Skeletal muscle satellite cell (primary cell): Measurements from ENCODE around the gene PRAF2. TPM values are rescaled to one million over a fixed set of nuclear protein-coding genes. Genes with fewer than 3 reads are reported as not detected.

Source experiments
- H3K27me3 ChIP-seq: 2 replicates; pipeline ENCODE4 v1.7.0; 2013; ENCODE audit warnings: low read length; ENCODE audit not compliant: control insufficient read depth, insufficient read depth
- H3K36me3 ChIP-seq: 2 replicates; pipeline ENCODE4 v1.7.0; 2013; ENCODE audit warnings: mild to moderate bottlenecking, control low read depth, low read length; ENCODE audit not compliant: insufficient read depth
- H3K4me1 ChIP-seq: 2 replicates; pipeline ENCODE4 v1.7.0; 2013; ENCODE audit warnings: low read length; ENCODE audit not compliant: control insufficient read depth, insufficient read depth
- H3K4me2 ChIP-seq: 2 replicates; pipeline ENCODE4 v1.7.0; 2013; ENCODE audit warnings: mild to moderate bottlenecking, low read length
- H3K4me3 ChIP-seq: 2 replicates; pipeline ENCODE4 v1.7.0; 2013; ENCODE audit warnings: low read length
- H3K9ac ChIP-seq: 2 replicates; pipeline ENCODE4 v1.7.0; 2013; ENCODE audit warnings: mild to moderate bottlenecking, low read depth, low read length, moderate library complexity
- H3K9me3 ChIP-seq: replicated peaks from 2 replicates; pipeline ENCODE4 v1.7.0; 2013; ENCODE audit warnings: mild to moderate bottlenecking, control low read depth, low read length
- total RNA-seq: library from RNA; depleted of rRNA; stranded (reverse); fragments of >200 nt; gene quantifications from 2 replicates; pipeline ENCODE4 v1.2.3, GENCODE V29; 2012; rRNA removed

The PRAF2 gene
- 16.2 and 19.2 TPM in 2 replicates for total RNA-seq

DNA sequence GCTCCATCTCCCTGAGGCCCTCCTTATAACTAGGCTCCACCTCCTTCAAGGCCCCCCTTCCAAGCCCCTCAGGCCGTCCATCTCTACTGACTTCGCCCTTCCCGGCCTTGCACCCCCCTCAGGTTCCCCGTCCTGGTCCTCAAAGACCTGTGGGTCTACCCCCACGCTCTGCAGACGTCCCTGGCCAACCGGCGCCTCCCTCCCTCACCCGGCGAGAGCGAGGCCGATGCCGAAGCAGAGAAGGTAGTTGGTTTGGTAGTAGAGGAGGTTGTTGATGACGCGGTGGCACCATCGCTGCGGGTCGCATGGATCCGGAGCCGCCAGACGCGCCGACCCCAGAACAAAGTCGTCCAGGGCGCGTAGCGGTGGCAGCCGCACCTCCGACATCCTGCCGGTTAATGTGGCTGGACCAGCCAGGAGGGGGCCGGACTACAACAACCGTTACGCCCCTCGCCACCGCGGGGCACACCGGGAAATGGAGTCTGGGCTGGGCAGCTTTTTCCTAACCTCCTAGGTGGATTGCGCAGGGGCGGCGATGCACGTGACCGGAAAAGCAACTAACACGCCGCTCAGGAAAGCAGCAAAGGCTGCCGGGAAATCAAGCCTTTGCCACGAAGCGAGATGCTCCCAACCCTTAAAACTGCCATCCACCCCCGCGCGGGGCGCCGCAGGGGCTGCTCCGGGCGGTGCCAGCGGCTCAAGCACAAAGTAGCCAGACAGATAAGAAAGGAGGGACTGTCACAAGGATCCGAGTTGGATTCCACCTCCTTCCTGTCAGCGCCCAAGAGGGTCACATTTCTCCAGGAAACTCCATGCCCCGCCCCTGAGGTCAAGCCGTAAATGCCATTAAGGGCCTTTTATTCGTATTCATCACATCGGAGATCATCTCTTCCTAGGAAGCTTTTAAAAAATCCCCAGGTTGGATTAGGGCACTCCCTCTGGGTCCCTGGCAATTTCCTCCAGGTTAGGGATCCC is at the start of gene PRAF2:
Gene PRAF2 (minus strand): TSS at position 402 of the 975 bp plus-strand sequence. CDS start 15 bp downstream, at position 387.
- Histone ChIP-seq H3K4me2 (peak within 1 kb of the TSS; percentile 91), H3K27me3 (no peaks in the 10 kb centered on the region), H3K4me1 (peaks cover 12% of the 10 kb centered on the region), H3K9me3 (no peaks in the 10 kb centered on the region), H3K9ac (peak within 1 kb of the TSS; percentile 74), H3K4me3 (peak within 1 kb of the TSS; percentile 80), H3K36me3 (peaks cover 16% of the 10 kb centered on the region)

GRCh38 chrX:49122499-49122898 is 48.7 kb upstream of the PRAF2 start:
- Histone ChIP-seq H3K4me2 (peak overlapping the region; percentile 79), H3K9me3 (no peaks in the 10 kb centered on the region), H3K27me3 (no peaks in the 10 kb centered on the region), H3K4me1 (no peaks in the 10 kb centered on the region), H3K4me3 (peak overlapping the region; percentile 81), H3K9ac (peak overlapping the region; percentile 93), H3K36me3 (peaks cover 4% of the 10 kb centered on the region)

DNA sequence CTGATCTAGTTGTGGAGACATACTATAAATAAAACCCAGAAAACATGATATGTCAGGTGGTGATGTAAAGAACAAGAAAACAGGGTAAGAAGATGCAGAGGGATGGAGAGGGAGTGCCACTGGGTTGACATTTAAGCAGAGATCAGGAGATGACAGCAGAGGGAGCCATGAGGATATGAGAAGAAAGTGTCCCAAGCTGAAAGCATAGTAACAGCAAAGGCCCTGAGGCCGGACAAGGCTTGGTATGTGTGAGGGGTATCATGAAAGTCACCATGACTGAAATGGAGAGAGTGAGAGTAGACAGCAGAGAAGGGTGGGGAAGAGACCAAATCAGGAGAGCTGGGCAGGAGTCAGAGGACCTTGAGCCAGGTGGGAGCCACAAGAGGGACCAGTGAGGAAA is 46.3 kb upstream of the PRAF2 start:
- no peak overlapping the region for H3K4me3 ChIP-seq
- H3K4me1 ChIP-seq = no peaks in the 10 kb centered on the region
- H3K9me3 ChIP-seq = no peaks in the 10 kb centered on the region
- H3K27me3 ChIP-seq = no peaks in the 10 kb centered on the region
- H3K4me2 ChIP-seq = no peak overlapping the region
- peaks cover 21% of the 10 kb centered on the region for H3K36me3 ChIP-seq
- no peak overlapping the region for H3K9ac ChIP-seq

- Histone ChIP-seq H3K9me3 (no peaks in the 10 kb centered on the region), H3K9ac (no peak overlapping the region), H3K4me1 (no peaks in the 10 kb centered on the region), H3K36me3 (peaks cover 31% of the 10 kb centered on the region), H3K27me3 (no peaks in the 10 kb centered on the region), H3K4me2 (no peak overlapping the region), H3K4me3 (no peak overlapping the region)
Measured at GRCh38 chrX:49117581-49117980, 43.8 kb upstream of the PRAF2 start.

GRCh38 chrX:49116716-49117115 is 42.9 kb upstream of the PRAF2 start:
- Histone ChIP-seq H3K27me3 (no peaks in the 10 kb centered on the region), H3K9me3 (no peaks in the 10 kb centered on the region), H3K4me3 (no peak overlapping the region), H3K4me1 (no peaks in the 10 kb centered on the region), H3K4me2 (no peak overlapping the region), H3K9ac (no peak overlapping the region), H3K36me3 (peaks cover 39% of the 10 kb centered on the region)

DNA sequence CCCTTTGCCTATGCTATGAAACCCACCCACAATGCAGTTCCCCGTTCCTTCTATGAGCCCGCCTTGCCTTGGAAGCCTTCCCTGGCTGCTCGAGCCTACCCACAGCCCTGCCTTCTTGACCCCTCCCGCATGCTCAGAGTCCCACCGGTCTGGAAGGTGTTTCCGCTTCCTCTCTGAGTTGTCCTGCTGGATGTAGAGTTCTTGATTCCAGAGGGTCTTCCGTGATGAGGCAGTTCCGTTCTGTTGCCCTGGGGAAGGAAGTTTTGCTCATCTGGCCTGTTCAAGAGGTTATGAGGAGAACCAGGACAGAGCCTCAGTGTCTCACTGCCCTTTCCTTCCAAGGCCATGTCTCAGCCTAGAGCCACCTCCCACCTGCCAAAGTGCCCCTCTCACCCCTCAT is 42.3 kb upstream of the PRAF2 start:
- H3K4me3 ChIP-seq = no peak overlapping the region
- H3K4me2 ChIP-seq = no peak overlapping the region
- no peaks in the 10 kb centered on the region for H3K9me3 ChIP-seq
- H3K36me3 ChIP-seq = peaks cover 39% of the 10 kb centered on the region
- H3K27me3 ChIP-seq = no peaks in the 10 kb centered on the region
- no peak overlapping the region for H3K9ac ChIP-seq
- H3K4me1 ChIP-seq = no peaks in the 10 kb centered on the region

- H3K36me3 ChIP-seq = peaks cover 37% of the 10 kb centered on the region
- H3K9ac ChIP-seq = no peak overlapping the region
- H3K27me3 ChIP-seq = no peaks in the 10 kb centered on the region
- H3K4me2 ChIP-seq = no peak overlapping the region
- H3K4me1 ChIP-seq = no peaks in the 10 kb centered on the region
- H3K9me3 ChIP-seq = no peaks in the 10 kb centered on the region
- no peak overlapping the region for H3K4me3 ChIP-seq
Measured at GRCh38 chrX:49111791-49112190, 38.0 kb upstream of the PRAF2 start.

DNA sequence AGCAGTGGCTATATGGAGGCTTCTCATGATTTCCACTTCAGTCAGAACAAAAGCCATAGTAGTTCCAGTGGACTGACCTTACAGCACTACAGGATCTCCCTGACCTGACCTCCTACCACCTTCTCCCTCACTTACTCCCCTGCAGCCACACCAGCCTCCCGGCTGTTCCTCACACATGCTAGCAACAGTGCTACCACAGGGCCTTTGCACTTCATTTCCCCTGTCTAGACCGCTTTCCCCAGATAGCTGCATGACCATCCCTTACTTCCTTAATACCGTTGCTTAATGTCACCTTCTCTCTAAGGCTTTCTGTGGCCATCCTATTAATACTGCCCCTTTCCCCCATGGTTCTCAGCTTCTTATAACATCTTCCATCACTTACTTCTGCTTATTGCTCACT is 36.6 kb upstream of the PRAF2 start:
- H3K4me3 ChIP-seq = no peak overlapping the region
- H3K9ac ChIP-seq = no peak overlapping the region
- peaks cover 24% of the 10 kb centered on the region for H3K36me3 ChIP-seq
- H3K4me2 ChIP-seq = no peak overlapping the region
- no peaks in the 10 kb centered on the region for H3K4me1 ChIP-seq
- no peaks in the 10 kb centered on the region for H3K9me3 ChIP-seq
- no peaks in the 10 kb centered on the region for H3K27me3 ChIP-seq

DNA sequence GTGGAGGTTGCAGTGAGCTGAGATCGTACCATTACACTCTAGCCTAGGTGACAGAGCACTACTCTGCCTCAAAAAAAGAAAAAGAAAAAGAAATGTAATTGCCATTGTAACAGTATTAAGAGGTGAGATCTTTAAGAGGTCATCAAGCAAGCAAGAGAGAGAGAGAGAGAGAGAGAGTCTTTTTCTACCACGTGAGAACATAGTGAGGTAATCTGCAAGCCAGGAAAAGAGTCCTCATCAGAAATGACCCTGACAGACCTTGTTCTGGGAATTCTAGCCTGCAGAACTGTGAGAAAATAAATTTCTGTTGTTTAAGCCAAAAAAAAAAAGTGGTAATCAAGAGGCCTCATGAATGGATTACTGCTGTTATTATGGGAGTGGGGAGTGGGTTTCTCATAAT is 34.8 kb upstream of the PRAF2 start:
- H3K4me2 ChIP-seq = no peak overlapping the region
- H3K27me3 ChIP-seq = no peaks in the 10 kb centered on the region
- H3K9me3 ChIP-seq = no peaks in the 10 kb centered on the region
- no peak overlapping the region for H3K9ac ChIP-seq
- peaks cover 21% of the 10 kb centered on the region for H3K36me3 ChIP-seq
- H3K4me3 ChIP-seq = no peak overlapping the region
- no peaks in the 10 kb centered on the region for H3K4me1 ChIP-seq

DNA sequence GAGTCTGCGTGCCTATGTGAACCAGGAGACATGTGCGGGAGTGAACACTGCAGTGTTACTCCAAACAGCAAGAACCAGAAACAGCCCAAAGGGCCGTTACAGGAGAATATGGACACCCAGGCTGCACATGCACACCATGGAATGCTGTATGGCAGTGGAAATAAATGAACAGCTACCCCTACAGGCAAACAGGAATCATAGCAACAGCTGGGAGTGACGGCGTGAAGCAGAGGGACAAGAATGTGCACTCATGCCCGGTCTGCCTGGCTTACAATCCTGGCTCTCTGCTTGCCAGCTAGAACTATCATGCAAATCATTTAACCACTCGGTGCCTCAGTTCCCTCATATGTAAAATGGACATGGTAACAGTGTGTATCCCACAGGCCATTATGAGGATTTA is 33.1 kb upstream of the PRAF2 start:
- Histone ChIP-seq H3K27me3 (no peaks in the 10 kb centered on the region), H3K36me3 (peaks cover 7% of the 10 kb centered on the region), H3K4me2 (no peak overlapping the region), H3K4me1 (no peaks in the 10 kb centered on the region), H3K9ac (no peak overlapping the region), H3K9me3 (no peaks in the 10 kb centered on the region), H3K4me3 (no peak overlapping the region)

DNA sequence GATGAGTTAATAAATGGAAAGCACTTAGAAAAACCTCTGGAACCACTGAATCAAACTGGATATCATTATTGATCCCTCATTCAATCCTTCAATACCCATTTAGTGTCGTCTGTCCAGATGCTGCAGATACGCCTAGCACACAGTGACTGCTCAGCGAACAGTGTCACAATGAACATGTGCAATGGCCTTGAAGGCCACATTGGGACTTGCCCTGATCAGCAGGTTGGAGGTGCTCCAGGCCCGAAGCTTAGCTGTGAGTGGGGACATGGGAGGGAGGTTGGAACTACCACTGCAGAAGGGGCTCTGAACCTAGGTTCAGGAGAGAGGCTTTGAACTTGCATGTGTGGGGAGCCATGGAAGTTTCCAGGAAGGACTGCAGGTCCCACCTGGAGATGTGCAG is 32.5 kb upstream of the PRAF2 start:
- H3K27me3 ChIP-seq = no peaks in the 10 kb centered on the region
- H3K4me2 ChIP-seq = no peak overlapping the region
- no peaks in the 10 kb centered on the region for H3K9me3 ChIP-seq
- H3K9ac ChIP-seq = no peak overlapping the region
- H3K36me3 ChIP-seq = peaks cover 5% of the 10 kb centered on the region
- H3K4me3 ChIP-seq = no peak overlapping the region
- peaks cover 3% of the 10 kb centered on the region for H3K4me1 ChIP-seq

GRCh38 chrX:49103637-49104036 is 29.8 kb upstream of the PRAF2 start:
- Histone ChIP-seq H3K4me1 (peaks cover 3% of the 10 kb centered on the region), H3K4me2 (no peak overlapping the region), H3K36me3 (no peaks in the 10 kb centered on the region), H3K9ac (no peak overlapping the region), H3K4me3 (no peak overlapping the region), H3K9me3 (no peaks in the 10 kb centered on the region), H3K27me3 (no peaks in the 10 kb centered on the region)
